Transverse colon (tissue), 4 donors: Measurements from ENCODE around the gene SSH3. TPM values are rescaled to one million over a fixed set of nuclear protein-coding genes. Genes with fewer than 3 reads are reported as not detected.

Source experiments
- DNase-seq: peaks from one replicate; pipeline ENCODE4 v3.0.0-alpha.2; 2019
- H3K27ac ChIP-seq, 4 donors: fragments of 200-600 bp; sonication (generic); 2 replicates each; pipeline ENCODE4 v1.5.1; 2016 to 2018; ENCODE audit warnings: inconsistent platforms in 4 of 4
- H3K27me3 ChIP-seq: fragments of 200-600 bp; sonication (generic); 2 replicates; pipeline ENCODE4 v1.5.1; 2017; ENCODE audit warnings: inconsistent platforms
- H3K36me3 ChIP-seq, 4 donors: fragments of 200-600 bp; sonication (generic); 2 replicates each; pipeline ENCODE4 v1.5.1; 2017 to 2019; ENCODE audit warnings: inconsistent platforms in 4 of 4
- H3K4me1 ChIP-seq, 4 donors: fragments of 200-600 bp; sonication (generic); 2 replicates each; pipeline ENCODE4 v1.5.1; 2017 to 2020; ENCODE audit warnings: inconsistent platforms in 4 of 4
- H3K4me3 ChIP-seq, 4 donors: fragments of 200-600 bp; sonication (generic); 1 replicate in 1 of 4; 2 replicates in 3 of 4; pipeline versions ENCODE4 v1.5.1 to v1.6.1; 2017 to 2019; ENCODE audit warnings: inconsistent platforms in 4 of 4
- H3K9me3 ChIP-seq, 2 donors: fragments of 200-600 bp; sonication (generic); 2 replicates each; pipeline ENCODE4 v1.5.1; 2017 to 2019; ENCODE audit warnings: inconsistent platforms in 2 of 2
- CTCF ChIP-seq, 5 experiments: fragments of 200-600 bp in 3 of 5; fragments of 450-650 bp in 2 of 5; sonication (generic) in 3 of 5; IDR thresholded peaks; 1 replicate in 2 of 5; 2 replicates in 3 of 5; pipeline ENCODE4 v1.5.1; 2016 to 2017; ENCODE audit warnings: antibody characterized with exemption in 5 of 5, inconsistent platforms in 3 of 5, mild to moderate bottlenecking in 2 of 5, moderate library complexity in 1 of 5
- EP300 ChIP-seq: sonication (generic); formaldehyde crosslinking; IDR thresholded peaks from one replicate; pipeline ENCODE4 v1.6.1; 2017; ENCODE audit warnings: antibody characterized with exemption, low read depth
- POLR2A ChIP-seq: fragments of 450-650 bp; IDR thresholded peaks from one replicate; pipeline ENCODE4 v1.6.1; 2016; ENCODE audit warnings: antibody characterized with exemption, mild to moderate bottlenecking, moderate library complexity
- POLR2AphosphoS5 ChIP-seq, 3 donors: sonication (generic); formaldehyde crosslinking; IDR thresholded peaks; one replicate each; pipeline ENCODE4 v1.6.1; 2016; ENCODE audit warnings: antibody characterized with exemption in 3 of 3
- WGBS, 2 donors: methylation state at CpG; one replicate each; pipeline ENCODE4 v1.1.5; 2018; ENCODE audit warnings: low coverage in 1 of 2; 5-methylcytosine and 5-hydroxymethylcytosine counted together
- in situ Hi-C, 4 donors: fragments of 200-750 bp; cut with MboI; loops; one replicate each; pipeline versions ENCODE4 v1.15.0 to v1.15.1; 2017; ENCODE audit warnings: low sequenced_read_pairs in 3 of 4, low pct_ligation_motif_present in 1 of 4, low pct_unique_long_range_greater_than_20kb in 1 of 4
- intact Hi-C: fragments of 100-400 bp; cut with DNase I; formaldehyde crosslinking; loops from one replicate; pipeline ENCODE4 v1.15.1; 2023; ENCODE audit warnings: low total_unique reads
- total RNA-seq, 4 donors: library from RNA; depleted of rRNA; stranded (reverse); fragments of >200 nt; gene quantifications; one replicate each; pipeline ENCODE4 v1.1.0, GENCODE V29; 2016

SSH3 gene
- total RNA-seq, 4 donors from 2014 or later, result 73.0 to 174 (median 123) TPM

GRCh38 chr11:67264877-67265632 lies 38.3 kb upstream of the SSH3 start:
- in situ Hi-C loops (loop anchor here in 3 of 4 donors (5.0 to 25.0 kb wide), 4 partner anchors 47 to 122 kb away; partner anchors contain the start of gene RAD9A (in 1 of the 3)), intact Hi-C loops (no loop called here)
- peak overlapping the region in 2 of 4 donors; percentile 72 to 78 for H3K27ac ChIP-seq

GRCh38 chr11:67265633-67266448 lies 37.5 kb upstream of the SSH3 start:
- Histone ChIP-seq H3K27ac (peak overlapping the region; percentile 68 to 78 (median 74)), H3K36me3 (no peaks in the 10 kb centered on the region), H3K27me3 (no peaks in the 10 kb centered on the region), H3K4me1 (peaks cover 45 to 70% (median 63%) of the 10 kb centered on the region in 4 donors), H3K4me3 (no peak overlapping the region), H3K9me3 (no peaks in the 10 kb centered on the region)
- TF ChIP-seq CTCF (IDR thresholded peaks at IDR 0.05) (peak; percentile 67 to 86 (median 72)), POLR2AphosphoS5 (IDR thresholded peaks at IDR 0.05) (no peak)
- intact Hi-C loops, result loop anchor here (2.0 kb wide), 1 partner anchor 51 kb away; no protein-coding TSS in a partner anchor
- WGBS, 2 donors, result 29 to 80% methylated on average over 1 to 18 of the region's 54 CpGs
- DNase-seq, result peak; percentile 85
- in situ Hi-C loops, result loop anchor here in 2 of 4 donors (5.0 to 25.0 kb wide), 2 partner anchors 51 to 121 kb away; partner anchors contain the start of gene RAD9A (in 1 of the 2)

More at GRCh38 chr11:67264877-67265632, 38.3 kb upstream of the SSH3 start:
- Histone ChIP-seq H3K36me3 (no peaks in the 10 kb centered on the region), H3K9me3 (no peaks in the 10 kb centered on the region), H3K4me3 (no peak overlapping the region), H3K4me1 (peaks cover 38 to 63% (median 56%) of the 10 kb centered on the region in 4 donors), H3K27me3 (no peaks in the 10 kb centered on the region)
- 91% methylated on average over 7 of the region's 7 CpGs; no CpG with 5 or more reads in 1 of the 2 donors for WGBS, 2 donors
- DNase-seq, result no peak
- TF ChIP-seq EP300, result no peak
- no peak for TF ChIP-seq POLR2AphosphoS5 (IDR thresholded peaks at IDR 0.05)

- Histone ChIP-seq H3K4me1 (peaks cover 45 to 70% (median 63%) of the 10 kb centered on the region in 4 donors), H3K4me3 (peak within 1 kb of the TSS; percentile 95 to 99 (median 98)), H3K9me3 (no peaks in the 10 kb centered on the region), H3K36me3 (no peaks in the 10 kb centered on the region), H3K27ac (peak within 1 kb of the TSS; percentile 95 to 98 (median 97)), H3K27me3 (no peaks in the 10 kb centered on the region)
- TF ChIP-seq POLR2AphosphoS5 (IDR thresholded peaks at IDR 0.05), result no peak
- no peak for TF ChIP-seq POLR2A
- no peak for TF ChIP-seq EP300
- TF ChIP-seq CTCF (IDR thresholded peaks at IDR 0.05), result no peak
- WGBS, 2 donors, result 0% methylated on average over 42 of the region's 103 CpGs; no CpG with 5 or more reads in 1 of the 2 donors
- DNase-seq, result no peak
- in situ Hi-C loops (loop anchor here in 2 of 4 donors (5.0 to 25.0 kb wide), 2 partner anchors 51 to 121 kb away; partner anchors contain the start of gene RAD9A (in 1 of the 2)), intact Hi-C loops (loop anchor here (2.0 kb wide), 1 partner anchor 50 kb away; no protein-coding TSS in a partner anchor)
Measured at GRCh38 chr11:67266449-67267187, 36.7 kb upstream of the SSH3 start, which contains the start of gene GRK2. Gene GRK2, plus strand, starts transcription at chr11:67266473. Its CDS starts 227 bp downstream, at chr11:67266700.
